NT2/D1 (cell line): ENCODE results near the gene CYP1A2.

Experiments used
- SUZ12 ChIP-seq: IDR thresholded peaks from 2 replicates; pipeline ENCODE4 v1.6.1; 2011; ENCODE audit not compliant: insufficient read length, insufficient read depth; ENCODE audit errors: extremely low read depth
- YY1 ChIP-seq: IDR thresholded peaks from 2 replicates; pipeline ENCODE4 v1.6.1; 2011; ENCODE audit not compliant: insufficient read length, insufficient read depth

- TF ChIP-seq YY1 (no peak), SUZ12 (no peak)
Observed at GRCh38 chr15:74788683-74789151, 40.1 kb downstream of the CYP1A2 start.
